Body of pancreas (tissue), 4 donors: Measurements from ENCODE around the gene NDUFS8.

Experiments
- CTCF ChIP-seq, 7 experiments: fragments of 450-650 bp in 4 of 7; fragments of 200-600 bp in 3 of 7; sonication (generic) in 3 of 7; IDR thresholded peaks; one replicate each; pipeline ENCODE4 v1.5.1; 2016 to 2019; ENCODE audit warnings: antibody characterized with exemption in 7 of 7
- POLR2A ChIP-seq, 3 donors: fragments of 450-650 bp; IDR thresholded peaks; one replicate each; pipeline ENCODE4 v1.6.1; 2016; ENCODE audit warnings: antibody characterized with exemption in 3 of 3, mild to moderate bottlenecking in 2 of 3

- TF ChIP-seq CTCF (IDR thresholded peaks at IDR 0.05) (no peak), POLR2A (IDR thresholded peaks at IDR 0.05) (no peak)
Measured at GRCh38 chr11:68006606-68007166, 23.8 kb upstream of the NDUFS8 start.
